Esophagus mucosa (tissue), 1 donor: ENCODE measurements around the gene FBN3. TPM values are rescaled to one million over a fixed set of nuclear protein-coding genes. Genes with fewer than 3 reads are reported as not detected.

Experiments
- ATAC-seq: fragments of 200-7000 bp; cut with Tn5 transposase; one replicate; pipeline ENCODE4 v1.9.1; 2020
- total RNA-seq: library from RNA; stranded (reverse); gene quantifications from one replicate; pipeline ENCODE4 v1.2.4, GENCODE V29; 2023
- donor health status: DM: yes; HTN: yes; CAD: no.

Gene FBN3
- total RNA-seq, 1 donor from 2014 or later, result 0.16 TPM

- ATAC-seq, result no peak
Observed at GRCh38 chr19:8089664-8090601, 59.5 kb downstream of the FBN3 start.

GRCh38 chr19:8088752-8089663, 60.4 kb downstream of the FBN3 start:
- ATAC-seq, result no peak

- ATAC-seq, result no peak
Observed at GRCh38 chr19:8087876-8088275, 61.5 kb downstream of the FBN3 start.

GRCh38 chr19:8086849-8087248, 62.5 kb downstream of the FBN3 start:
- no peak for ATAC-seq

- ATAC-seq, result peak; percentile 26
Observed at GRCh38 chr19:8085598-8086408, 63.6 kb downstream of the FBN3 start.

- no peak for ATAC-seq
Observed at GRCh38 chr19:8084152-8084551, 65.2 kb downstream of the FBN3 start.

GRCh38 chr19:8083141-8083540, 66.3 kb downstream of the FBN3 start:
- no peak for ATAC-seq

- ATAC-seq, result no peak
Observed at GRCh38 chr19:8081569-8082550, 67.5 kb downstream of the FBN3 start.

GRCh38 chr19:8080832-8081231, 68.6 kb downstream of the FBN3 start:
- ATAC-seq, result no peak

- no peak for ATAC-seq
Observed at GRCh38 chr19:8079988-8080387, 69.4 kb downstream of the FBN3 start.

GRCh38 chr19:8075158-8076074, 74.0 kb downstream of the FBN3 start:
- ATAC-seq, result no peak

- no peak for ATAC-seq
Observed at GRCh38 chr19:8074501-8074900, 74.9 kb downstream of the FBN3 start.

- no peak for ATAC-seq
Observed at GRCh38 chr19:8071912-8072311, 77.5 kb downstream of the FBN3 start.

GRCh38 chr19:8069096-8069973, 80.1 kb downstream of the FBN3 start:
- ATAC-seq, result no peak

GRCh38 chr19:8065875-8066261, 83.5 kb downstream of the FBN3 start:
- no peak for ATAC-seq

GRCh38 chr19:8064911-8065874, 84.2 kb downstream of the FBN3 start:
- no peak for ATAC-seq

GRCh38 chr19:8057545-8058270, 91.7 kb downstream of the FBN3 start:
- no peak for ATAC-seq
